Right ventricle myocardium inferior (tissue), 1 donor: ENCODE results near the gene MARK2. TPM values are rescaled to one million over a fixed set of nuclear protein-coding genes. Genes with fewer than 3 reads are reported as not detected.
A peak's percentile ranks its signal among the peaks of the same experiment; 100 is the strongest.
"Not testable (repeated sequence)": the region's sequence is repeated elsewhere in the genome, so short reads cannot be mapped to it uniquely, and the experiment has no call there.

Experiments
- ATAC-seq: fragments of 200-7000 bp; cut with Tn5 transposase; one replicate; pipeline ENCODE4 v1.9.1; 2020; ENCODE audit warnings: mild to moderate bottlenecking, moderate library complexity
- DNase-seq: peaks from one replicate; pipeline ENCODE4 v3.0.0; 2021; ENCODE audit errors: missing footprints
- intact Hi-C: fragments of 100-400 bp; cut with DNase I; formaldehyde crosslinking; loops from one replicate; pipeline ENCODE4 v1.11.0; 2022
- total RNA-seq: library from RNA; stranded (reverse); fragmentation: NEBNext Ultra II Directional; extraction: Animal tissue kit (Norgen Biotek cat#: 25700); gene quantifications from one replicate; pipeline ENCODE4 v1.2.1, GENCODE V29; 2021
- donor health status: DM: no; HTN: yes; CAD: no; lungs with severe emphysema.

MARK2 gene
- total RNA-seq, 1 donor from 2014 or later: 37.4 TPM

DNA sequence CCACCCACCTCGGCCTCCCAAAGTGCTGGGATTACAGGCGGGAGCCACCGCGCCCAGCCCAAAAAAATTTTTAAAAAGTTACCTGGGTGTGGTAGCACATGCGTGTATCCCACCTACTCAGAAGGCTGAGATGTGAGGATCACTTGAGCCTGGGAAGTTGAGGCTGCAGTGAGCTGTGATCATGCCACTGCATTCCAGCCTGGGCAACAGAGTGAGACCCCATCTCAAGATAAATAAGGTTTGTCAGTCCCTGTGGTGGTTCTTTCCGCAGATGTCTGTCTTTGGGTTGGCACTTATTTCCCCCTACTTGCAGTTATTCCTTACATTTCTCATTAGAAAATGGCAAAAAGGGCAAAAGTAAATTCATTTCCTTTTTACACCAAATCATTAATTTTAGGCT lies 8.0 kb downstream of the MARK2 start:
- intact Hi-C loops: no loop called here
- DNase-seq (no peak), ATAC-seq (no peak)

DNA sequence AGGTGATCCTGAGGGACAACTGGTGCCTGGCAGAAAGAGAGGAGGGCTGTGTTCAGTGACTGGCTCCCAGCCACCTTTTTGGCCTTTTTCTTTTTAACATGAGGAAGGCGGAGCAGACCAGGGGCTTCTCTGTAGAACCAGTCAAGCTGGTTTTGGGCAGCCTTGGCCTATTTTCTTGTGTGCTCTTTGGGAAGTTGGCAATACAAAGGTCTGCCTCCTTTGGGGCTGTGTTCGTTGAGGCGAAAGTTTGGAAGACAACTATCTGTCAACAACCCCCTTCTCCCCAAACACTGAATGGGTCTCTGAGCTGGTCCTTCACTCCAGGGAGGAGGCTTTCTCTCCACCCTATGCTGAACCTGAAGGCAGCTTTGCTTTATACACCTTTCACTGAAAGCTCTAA lies 8.5 kb downstream of the MARK2 start:
- ATAC-seq (no peak), DNase-seq (no peak)
- intact Hi-C loops: no loop called here

DNA sequence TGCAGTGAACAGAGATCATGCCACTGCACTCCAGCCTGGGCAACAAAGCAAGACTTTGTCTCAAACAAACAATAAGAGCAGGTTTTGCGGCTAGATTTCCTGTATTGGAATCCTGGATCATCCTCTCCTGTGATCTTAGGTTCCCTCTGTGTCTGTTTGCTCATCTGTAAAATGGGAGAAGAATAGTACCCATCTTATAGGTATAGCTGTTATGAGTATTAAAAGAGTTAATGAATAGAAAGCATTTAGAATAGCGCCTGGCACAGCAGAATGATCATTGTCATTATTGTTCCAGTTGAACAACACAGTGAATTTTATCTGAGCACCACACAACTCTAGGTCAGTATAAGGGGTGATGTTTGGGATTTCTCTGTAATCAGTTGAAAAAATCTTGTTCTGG lies 10.8 kb downstream of the MARK2 start:
- ATAC-seq (no peak), DNase-seq (no peak)
- intact Hi-C loops: no loop called here

DNA sequence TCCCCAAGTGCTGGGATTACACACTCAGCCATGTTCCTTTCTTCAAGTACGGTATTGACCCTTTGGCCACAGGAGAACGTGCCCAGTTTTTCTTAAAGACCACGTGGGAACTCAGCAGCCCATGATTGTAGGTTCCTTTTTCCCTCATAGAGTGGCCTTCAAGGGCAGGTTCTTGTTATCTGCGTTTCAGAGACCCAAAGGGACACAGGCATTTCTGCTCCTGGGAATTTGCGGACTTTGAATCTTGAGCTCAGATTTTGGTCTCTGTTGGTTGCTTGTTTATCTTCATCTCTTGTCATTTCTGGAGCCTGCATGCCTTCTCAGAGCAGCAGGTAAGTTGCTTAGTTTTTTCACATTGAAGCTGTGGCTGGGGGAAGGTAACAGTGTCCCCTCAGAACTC lies 12.0 kb downstream of the MARK2 start:
- ATAC-seq: no peak
- DNase-seq: no peak
- intact Hi-C loops: no loop called here

DNA sequence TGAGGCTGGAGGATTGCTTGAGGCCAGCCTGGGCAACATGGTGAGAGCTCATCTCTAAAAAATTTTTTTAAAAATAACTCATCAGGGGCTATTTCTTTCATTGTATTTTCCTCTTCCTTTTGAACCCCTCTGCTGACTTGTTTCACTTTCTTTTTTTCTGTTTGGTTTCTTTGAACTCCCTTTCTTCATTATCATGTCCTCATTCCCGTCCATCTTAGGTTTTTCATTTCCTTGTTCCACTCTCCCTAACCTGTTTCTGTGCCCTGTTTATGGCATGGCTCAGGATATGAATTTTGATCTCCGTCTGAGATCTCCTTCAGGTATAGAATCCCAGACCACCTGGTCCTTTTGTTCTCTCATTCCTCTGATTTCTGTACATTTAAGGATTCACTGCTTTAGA lies 12.5 kb downstream of the MARK2 start:
- no peak for DNase-seq
- intact Hi-C loops: no loop called here
- ATAC-seq: no peak

DNA sequence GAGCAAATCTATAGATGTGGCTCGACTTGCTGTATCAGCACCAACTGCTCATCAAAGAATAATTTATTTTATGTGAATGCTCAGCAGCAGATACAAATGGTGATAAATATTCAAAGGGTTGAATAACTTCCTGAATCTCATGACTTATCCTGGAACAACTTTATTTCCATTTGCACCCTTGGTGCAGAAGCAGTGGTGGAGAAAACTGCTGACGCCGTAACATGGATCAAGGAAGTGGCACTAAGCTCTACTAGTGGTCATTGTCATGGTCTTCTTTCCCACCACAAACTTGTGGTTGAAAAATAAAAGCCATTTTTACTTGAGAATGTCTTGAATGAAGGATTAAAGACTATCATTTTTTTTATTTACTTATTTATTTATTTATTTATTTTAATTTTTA lies 14.6 kb downstream of the MARK2 start:
- ATAC-seq: no peak
- intact Hi-C loops: no loop called here
- DNase-seq: no peak

DNA sequence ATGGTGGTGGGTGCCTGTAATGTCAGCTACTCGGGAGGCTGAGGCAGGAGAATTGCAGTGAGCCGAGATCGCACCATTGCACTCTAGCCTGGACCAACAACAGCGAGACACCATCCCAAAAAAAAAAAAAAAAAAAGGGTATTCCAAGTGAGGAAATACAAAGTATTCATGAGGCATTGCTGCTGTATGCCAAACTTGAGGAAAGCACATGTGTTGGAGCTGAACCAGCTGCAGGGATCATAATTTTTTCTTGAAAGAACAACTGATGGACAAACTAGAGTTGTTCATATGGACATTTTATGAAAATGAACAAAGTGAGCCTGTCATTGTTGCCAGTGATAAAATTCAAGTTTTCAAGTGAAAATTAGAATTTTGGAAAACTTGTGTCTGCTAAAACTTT lies 15.8 kb downstream of the MARK2 start:
- no peak for DNase-seq

DNA sequence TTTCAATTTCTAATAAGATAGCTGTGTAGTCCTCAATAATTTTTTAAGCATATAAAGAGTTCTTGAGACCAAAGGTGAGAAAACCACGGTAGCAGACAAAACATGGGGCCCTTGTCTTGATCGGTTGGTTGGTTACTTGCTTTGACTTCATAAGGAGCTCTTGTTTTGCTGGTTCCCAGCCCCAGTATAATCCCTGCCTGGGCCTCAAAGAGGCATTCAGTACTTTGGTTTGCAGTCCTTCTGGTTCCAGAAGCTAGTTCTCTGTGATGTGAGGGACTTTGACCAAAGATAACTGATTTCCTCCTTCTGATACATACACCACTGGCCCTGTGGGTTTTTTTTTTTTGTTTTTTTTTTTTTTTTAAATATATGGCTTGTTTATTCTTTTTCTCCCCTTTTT lies 17.1 kb downstream of the MARK2 start:
- intact Hi-C loops: no loop called here
- ATAC-seq: no peak
- DNase-seq: no peak

More for the DNA sequence above, 15.8 kb downstream of the MARK2 start:
- intact Hi-C loops: no loop called here
- ATAC-seq: no peak

DNA sequence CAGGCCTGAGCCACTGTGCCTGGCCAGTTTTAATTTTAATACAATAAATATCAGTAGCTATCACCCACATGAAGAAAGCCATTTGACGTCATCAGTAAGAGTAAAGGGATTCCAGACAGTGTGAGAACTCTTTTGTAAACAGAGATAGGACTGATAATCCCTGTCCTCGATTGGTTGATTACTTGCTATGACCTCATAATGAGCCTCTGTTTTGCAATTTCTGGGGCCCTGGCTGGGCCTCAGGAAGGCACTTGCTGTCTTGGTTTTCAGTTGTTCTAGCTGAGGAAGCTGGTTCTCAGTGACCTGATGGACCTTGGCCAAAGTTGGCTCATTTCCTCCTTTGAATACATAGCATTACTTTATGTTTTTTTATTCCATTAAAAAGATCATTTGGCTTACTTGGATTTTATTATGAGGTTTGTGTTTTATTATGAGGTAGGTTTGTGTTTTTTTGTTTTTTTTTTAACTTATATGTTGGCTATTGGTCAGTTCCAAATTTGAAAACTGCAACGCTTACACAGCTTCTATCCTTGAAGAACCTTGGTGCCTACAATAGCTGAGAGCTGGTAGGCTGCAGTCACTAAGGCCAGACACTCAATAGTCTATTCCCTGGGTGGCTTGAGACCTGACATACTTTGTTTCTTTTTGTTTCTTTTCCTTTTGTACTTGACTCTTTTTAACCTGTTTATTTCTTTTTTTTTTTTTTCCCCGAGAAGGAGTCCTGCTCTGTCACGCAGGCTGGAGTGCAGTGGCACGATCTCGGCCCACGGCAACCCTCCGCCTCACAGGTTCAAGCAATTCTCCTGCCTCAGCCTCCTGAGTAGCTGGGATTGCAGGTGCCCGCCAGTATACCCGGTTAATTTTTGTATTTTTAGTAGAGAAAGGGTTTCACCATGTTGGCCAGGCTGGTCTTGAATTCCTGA lies 20.0 kb downstream of the MARK2 start:
- DNase-seq (no peak), ATAC-seq (peak; percentile 77)
- intact Hi-C loops: no loop called here

DNA sequence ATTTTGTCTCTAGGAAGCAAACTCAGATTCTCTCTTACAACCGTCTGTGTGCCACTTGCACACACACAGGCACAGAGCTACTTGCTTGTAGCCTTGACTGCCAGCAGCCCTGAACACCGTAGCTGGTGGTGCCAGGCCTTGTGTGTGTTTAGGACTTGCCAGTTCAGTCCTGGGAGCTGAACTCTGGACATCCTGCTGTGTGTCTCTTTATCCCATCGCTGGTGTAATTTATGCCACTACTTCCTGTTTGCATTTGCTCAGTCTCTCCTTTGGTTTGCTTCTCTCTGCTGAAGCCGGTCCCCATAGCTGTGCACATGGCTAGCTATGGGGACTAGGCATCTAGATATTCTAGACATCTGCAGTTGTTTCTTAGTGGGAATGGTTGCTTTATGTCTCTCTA lies 24.0 kb downstream of the MARK2 start:
- intact Hi-C loops: no loop called here
- no peak for DNase-seq
- ATAC-seq: no peak

DNA sequence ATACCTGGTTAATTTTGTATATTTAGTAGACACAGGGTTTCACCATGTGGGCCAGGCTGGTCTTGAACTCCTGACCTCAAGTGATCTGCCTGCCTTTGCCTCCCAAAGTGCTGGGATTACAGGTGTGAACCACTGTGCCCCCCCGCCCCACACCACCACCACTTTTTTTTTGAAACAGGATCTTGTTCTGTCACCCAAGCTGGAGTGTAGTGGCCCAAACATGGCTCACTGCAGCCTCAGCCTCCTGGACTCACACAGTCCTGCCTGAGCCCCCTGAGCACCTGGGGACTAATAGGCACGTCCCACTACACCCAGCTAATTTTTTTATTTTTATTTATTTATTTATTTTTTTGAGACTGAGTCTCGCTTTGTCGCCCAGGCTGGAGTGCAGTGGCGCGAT lies 24.7 kb downstream of the MARK2 start:
- ATAC-seq, intact Hi-C loops, DNase-seq: not testable (repeated sequence)

DNA sequence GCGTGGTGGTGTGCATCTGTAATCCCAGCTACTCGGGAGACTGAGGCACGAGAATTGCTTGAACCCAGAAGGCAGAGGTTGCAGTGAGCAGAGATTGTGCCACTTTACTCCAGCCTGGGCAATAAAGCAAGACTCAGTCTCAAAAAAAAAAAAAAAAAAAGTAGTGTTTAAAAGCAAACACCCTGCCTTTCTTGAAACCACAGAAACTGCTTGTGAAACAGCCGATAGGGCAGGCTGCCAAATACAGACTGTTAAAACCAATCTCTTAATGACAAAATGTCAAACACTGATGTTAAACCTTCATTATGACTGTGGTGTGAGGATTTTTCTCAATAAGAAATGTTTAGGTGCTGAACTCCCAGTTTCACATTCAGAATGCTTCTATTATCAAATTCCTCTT lies 27.3 kb downstream of the MARK2 start:
- intact Hi-C loops: no loop called here
- DNase-seq (no peak), ATAC-seq (no peak)

DNA sequence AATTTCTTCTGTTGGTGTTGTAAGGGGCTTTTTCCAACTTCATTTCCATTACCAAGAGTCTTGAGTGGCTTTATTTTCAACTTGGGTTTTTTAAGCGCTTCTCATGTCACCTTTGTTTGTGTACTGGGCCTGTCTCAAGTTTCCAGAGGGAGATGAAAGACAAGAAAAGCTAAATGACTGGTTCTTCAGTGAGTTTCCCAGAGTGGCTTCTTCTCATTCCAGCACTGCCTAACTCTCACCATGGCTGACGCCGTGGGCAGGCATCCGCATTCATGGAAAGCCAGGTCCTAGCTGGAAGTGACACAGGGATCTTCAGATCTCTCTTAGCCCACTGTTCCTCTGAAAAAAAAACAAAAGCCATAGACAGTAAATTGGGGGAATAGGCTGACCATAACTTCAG lies 28.6 kb downstream of the MARK2 start:
- DNase-seq (no peak), ATAC-seq (no peak)
- intact Hi-C loops: no loop called here

DNA sequence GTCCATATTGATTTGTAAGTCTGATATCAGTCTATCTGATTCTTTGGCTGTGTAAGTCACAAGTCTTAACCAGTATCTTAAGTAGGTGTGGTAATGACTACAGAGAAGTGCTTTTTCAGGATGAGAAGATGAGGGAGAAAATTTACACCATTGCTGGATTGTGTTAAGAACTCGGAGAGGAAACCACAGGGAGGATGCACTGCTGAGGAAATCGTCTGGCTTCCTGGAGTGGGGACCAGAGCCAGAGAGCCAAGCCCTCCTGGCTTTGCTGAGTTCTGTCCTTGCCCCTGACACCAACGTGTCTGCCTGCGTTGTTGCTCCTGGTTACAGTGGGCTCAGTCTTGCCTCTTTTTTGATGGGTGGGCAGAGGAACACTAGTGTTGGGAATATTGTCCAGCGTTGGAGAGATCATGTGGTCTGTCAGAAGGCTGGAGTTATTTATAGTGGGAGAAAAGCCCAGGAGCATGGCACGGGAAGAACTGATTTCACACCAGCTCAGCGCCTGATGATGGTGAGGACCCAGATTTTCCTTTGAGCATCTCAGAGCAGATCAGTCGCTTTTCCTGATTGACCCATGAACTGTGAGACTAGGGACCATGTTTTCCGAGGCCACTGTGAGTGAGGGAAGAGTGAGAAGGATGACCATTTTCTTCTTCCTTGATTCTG lies 29.6 kb downstream of the MARK2 start:
- intact Hi-C loops: no loop called here
- no peak for DNase-seq
- ATAC-seq: no peak

DNA sequence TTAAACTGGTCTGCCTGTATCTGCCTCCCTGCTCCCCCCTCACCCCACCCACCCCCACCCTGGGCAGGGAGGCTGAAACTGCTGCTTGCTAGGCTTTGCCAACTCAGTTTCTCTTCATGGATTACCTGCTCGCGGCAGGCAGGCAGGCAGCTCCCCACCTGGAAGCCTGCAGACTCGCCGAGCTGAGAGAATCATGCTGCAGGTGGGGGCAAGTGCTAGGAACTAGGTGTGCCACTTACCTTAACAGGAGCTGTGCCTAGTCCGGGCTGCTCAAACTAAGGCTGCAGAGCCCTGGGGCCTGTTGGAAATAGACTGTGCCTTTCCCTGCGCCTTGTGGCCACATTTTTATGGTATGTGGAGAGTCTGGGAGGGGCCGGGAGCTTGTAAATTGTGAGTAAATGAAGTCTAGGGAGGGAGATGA lies 30.3 kb downstream of the MARK2 start:
- no peak for DNase-seq
- no peak for ATAC-seq
- intact Hi-C loops: no loop called here

DNA sequence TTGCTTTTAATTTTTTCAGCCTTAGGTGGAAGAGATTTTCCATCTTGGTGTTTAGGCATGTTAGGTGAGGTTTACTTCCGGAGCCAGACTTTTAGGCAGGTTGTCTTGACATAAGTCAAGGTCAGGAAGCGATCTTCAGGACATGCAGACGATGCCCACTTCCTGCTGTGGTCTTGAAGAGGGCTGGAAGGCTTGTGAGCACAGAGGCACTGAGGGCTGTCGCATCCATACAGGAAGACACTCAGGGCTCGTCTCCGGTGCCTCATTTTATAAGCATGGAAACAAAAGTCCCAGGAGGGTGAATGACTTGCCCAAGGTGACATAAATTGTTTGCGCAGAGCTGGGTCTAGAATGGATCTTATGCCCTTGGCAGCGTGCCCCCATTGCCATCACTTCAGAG lies 30.8 kb downstream of the MARK2 start:
- ATAC-seq: no peak
- intact Hi-C loops: no loop called here
- DNase-seq: no peak

DNA sequence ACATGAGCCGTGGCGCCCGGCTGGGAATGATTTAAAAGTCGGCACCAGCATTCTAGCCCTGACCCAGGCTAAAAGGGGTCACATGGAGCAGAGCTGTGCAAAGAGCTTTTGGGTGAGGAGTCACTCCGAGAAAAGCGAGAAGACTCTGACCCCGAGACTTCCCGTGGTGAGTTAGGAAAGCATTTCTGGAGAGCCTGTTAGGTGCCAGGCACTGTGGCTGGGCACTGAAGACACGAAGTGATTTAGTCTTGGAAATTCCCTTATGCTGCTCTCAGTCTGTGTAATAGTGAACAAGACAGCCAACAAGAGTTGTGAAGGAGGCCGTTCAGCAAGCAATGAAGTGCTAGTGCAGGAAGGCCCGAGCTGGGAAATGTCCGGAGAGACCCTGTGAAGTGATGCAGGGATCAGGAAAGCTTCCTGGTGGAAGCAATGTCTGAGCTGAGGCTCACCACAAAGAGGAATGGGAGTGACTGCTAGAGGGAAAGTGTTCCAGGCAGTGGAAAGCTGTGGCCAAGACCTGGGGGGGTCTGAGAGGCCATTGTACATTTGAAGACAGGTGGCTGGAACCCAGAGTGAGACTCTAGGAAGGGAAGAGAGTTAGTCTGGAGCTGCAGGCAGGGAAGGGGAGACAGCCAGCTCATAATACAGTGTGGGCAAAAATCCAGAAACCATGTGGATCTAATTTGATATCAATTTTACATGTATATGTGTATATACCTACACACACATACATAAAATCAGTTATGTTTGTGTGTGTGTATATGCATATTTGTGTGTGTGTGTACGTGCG lies 31.6 kb downstream of the MARK2 start:
- intact Hi-C loops: no loop called here
- ATAC-seq: no peak
- DNase-seq: no peak

DNA sequence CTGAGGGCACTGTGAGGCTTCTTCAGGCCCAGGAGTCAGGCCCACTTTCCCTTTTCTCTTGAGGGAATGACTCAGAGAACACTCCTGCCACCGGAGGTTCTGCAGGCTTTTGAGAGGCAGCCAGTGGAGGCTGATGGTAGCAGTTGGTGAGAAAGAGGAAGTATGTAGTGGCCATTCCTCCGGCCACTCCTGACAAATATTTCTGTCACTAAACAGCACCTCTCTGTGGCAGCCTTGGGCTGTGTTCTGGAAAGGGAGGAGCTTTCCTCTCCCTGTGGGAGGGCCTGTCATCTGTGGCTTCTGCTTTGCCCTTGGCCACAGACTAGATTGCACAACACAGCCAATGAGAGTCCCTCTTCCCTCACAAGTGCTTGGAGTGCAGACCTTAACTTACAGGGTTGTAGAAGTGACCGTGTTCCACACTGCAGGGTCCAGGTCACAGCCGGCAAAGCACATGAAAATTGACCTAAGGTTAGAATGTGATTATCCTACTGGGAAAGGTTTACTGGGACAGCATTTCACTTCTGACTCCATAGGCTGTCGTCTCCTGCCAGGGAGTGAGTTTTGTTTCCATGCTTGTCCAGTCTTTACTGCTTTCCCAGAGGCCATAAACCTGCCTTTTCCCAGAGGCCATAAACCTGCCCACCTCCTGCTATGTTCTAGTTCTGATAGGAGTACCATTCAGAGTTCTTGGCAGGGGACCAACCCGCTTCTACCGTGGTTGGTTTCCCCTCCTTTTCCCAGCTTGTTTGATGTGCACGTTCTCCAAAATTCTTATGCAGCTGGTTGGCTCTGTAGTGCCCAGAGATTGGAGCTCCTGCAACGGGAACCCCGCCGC lies 33.3 kb downstream of the MARK2 start:
- intact Hi-C loops: loop anchor here (2.0 kb wide), 2 partner anchors 29 to 67 kb away; partner anchors contain the start of gene NAA40
- peak; percentile 84 for DNase-seq
- ATAC-seq: peak; percentile 96

DNA sequence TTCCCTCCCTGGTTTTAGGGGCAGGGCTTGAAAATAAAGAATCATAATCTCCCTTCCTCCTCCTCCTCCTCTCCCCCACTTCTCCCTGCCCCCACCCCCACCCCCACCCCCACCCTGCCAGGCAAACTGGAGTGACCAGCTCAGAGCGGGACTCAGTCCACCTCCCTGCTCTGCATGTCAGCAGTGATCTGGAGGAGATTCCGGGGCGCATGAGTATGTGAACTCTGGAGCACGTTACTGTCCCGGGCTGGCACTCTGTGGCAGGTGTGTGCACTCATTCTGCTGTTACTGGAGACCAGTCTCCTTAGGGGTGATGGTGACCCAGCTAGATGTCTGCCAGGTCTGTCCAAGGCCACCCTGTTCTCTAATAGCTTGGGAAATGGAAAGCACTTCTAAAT lies 33.9 kb downstream of the MARK2 start:
- ATAC-seq (peak; percentile 14), DNase-seq (no peak)
- intact Hi-C loops: loop anchor here (2.0 kb wide), 2 partner anchors 30 to 66 kb away; partner anchors contain the start of gene NAA40
